Body of pancreas (tissue), 4 donors: ENCODE measurements around the gene HS3ST6. TPM values are rescaled to one million over a fixed set of nuclear protein-coding genes. Genes with fewer than 3 reads are reported as not detected.

ENCODE experiments used
- ATAC-seq: fragments of 150-250 bp; one replicate; pipeline ENCODE4 v1.9.1; 2016
- DNase-seq, 4 donors: peaks; one replicate each; pipeline ENCODE4 v3.0.0-alpha.2; 2019
- H3K27ac ChIP-seq, 4 donors: fragments of 200-600 bp; sonication (generic); 1 replicate in 3 of 4; 2 replicates in 1 of 4; pipeline versions ENCODE4 v1.5.1 to v1.6.1; 2016 to 2019; ENCODE audit warnings: mild to moderate bottlenecking in 1 of 4, mixed read lengths in 1 of 4, moderate library complexity in 1 of 4
- H3K27me3 ChIP-seq, 2 donors: fragments of 200-600 bp; sonication (generic); one replicate each; pipeline ENCODE4 v1.6.0; 2016; ENCODE audit warnings: mild to moderate bottlenecking in 1 of 2
- H3K36me3 ChIP-seq, 2 donors: fragments of 200-600 bp; sonication (generic); replicated peaks in 1 of 2; 2 replicates each; pipeline ENCODE4 v1.5.1; 2016; ENCODE audit warnings: low read depth in 2 of 2; ENCODE audit not compliant: insufficient read depth in 1 of 2
- H3K4me1 ChIP-seq: fragments of 200-600 bp; sonication (generic); one replicate; pipeline ENCODE4 v1.6.0; 2016
- H3K4me3 ChIP-seq, 2 donors: fragments of 200-600 bp; sonication (generic); 1 replicate in 1 of 2; 2 replicates in 1 of 2; pipeline ENCODE4 v1.5.1; 2016 to 2019
- H3K9me3 ChIP-seq, 3 donors: fragments of 200-600 bp; sonication (generic); 1 replicate in 2 of 3; 2 replicates in 1 of 3; pipeline ENCODE4 v1.5.1; 2016
- CTCF ChIP-seq, 7 experiments: fragments of 450-650 bp in 4 of 7; fragments of 200-600 bp in 3 of 7; sonication (generic) in 3 of 7; IDR thresholded peaks; one replicate each; pipeline ENCODE4 v1.5.1; 2016 to 2019; ENCODE audit warnings: antibody characterized with exemption in 7 of 7
- POLR2A ChIP-seq, 3 donors: fragments of 450-650 bp; IDR thresholded peaks; one replicate each; pipeline ENCODE4 v1.6.1; 2016; ENCODE audit warnings: antibody characterized with exemption in 3 of 3, mild to moderate bottlenecking in 2 of 3
- WGBS, 2 donors: methylation state at CpG; one replicate each; pipeline ENCODE4 v1.1.5; 2017; 5-methylcytosine and 5-hydroxymethylcytosine counted together
- intact Hi-C: fragments of 100-400 bp; cut with DNase I; formaldehyde crosslinking; loops from one replicate; pipeline ENCODE4 v1.15.1; 2023
- total RNA-seq, 2 donors: library from RNA; depleted of rRNA; stranded (reverse); fragments of >200 nt; gene quantifications; one replicate each; pipeline ENCODE4 v1.1.0, GENCODE V29; 2016

The HS3ST6 gene
- total RNA-seq, 2 donors from 2014 or later = not detected

- Histone ChIP-seq H3K36me3 (no peaks in the 10 kb centered on the region), H3K4me3 (no peak overlapping the region), H3K27me3 (no peaks in the 10 kb centered on the region), H3K27ac (no peak overlapping the region), H3K4me1 (no peaks in the 10 kb centered on the region), H3K9me3 (no peaks in the 10 kb centered on the region)
- DNase-seq (no peak), ATAC-seq (no peak)
- intact Hi-C loops = no loop called here
- 78 to 82% methylated on average over 2 to 16 of the region's 17 CpGs for WGBS, 2 donors
- no peak for TF ChIP-seq POLR2A (IDR thresholded peaks at IDR 0.05)
- TF ChIP-seq CTCF (IDR thresholded peaks at IDR 0.05) = no peak
These were observed 10.9 kb downstream of the HS3ST6 start for GRCh38 chr16:1907226-1907860.

- H3K36me3 ChIP-seq = no peaks in the 10 kb centered on the region
- no peaks in the 10 kb centered on the region for H3K9me3 ChIP-seq
- H3K27me3 ChIP-seq = no peaks in the 10 kb centered on the region
- H3K4me3 ChIP-seq = no peak overlapping the region
- no peak for DNase-seq
- WGBS, 2 donors = 89% methylated on average over 4 of the region's 5 CpGs; no CpG with 5 or more reads in 1 of the 2 donors
- no peaks in the 10 kb centered on the region for H3K4me1 ChIP-seq
- no peak overlapping the region for H3K27ac ChIP-seq
- TF ChIP-seq CTCF (IDR thresholded peaks at IDR 0.05) = no peak
- no peak for TF ChIP-seq POLR2A (IDR thresholded peaks at IDR 0.05)
- no peak for ATAC-seq
- intact Hi-C loops = no loop called here
These were observed 11.4 kb downstream of the HS3ST6 start for GRCh38 chr16:1906846-1907165.

GRCh38 chr16:1906055-1906845 is 12.0 kb downstream of the HS3ST6 start:
- no peak overlapping the region for H3K4me3 ChIP-seq
- 55 to 77% methylated on average over 11 to 31 of the region's 31 CpGs for WGBS, 2 donors
- ATAC-seq = no peak
- H3K9me3 ChIP-seq = no peaks in the 10 kb centered on the region
- no peaks in the 10 kb centered on the region for H3K4me1 ChIP-seq
- H3K27ac ChIP-seq = no peak overlapping the region
- no peaks in the 10 kb centered on the region for H3K36me3 ChIP-seq
- TF ChIP-seq POLR2A (IDR thresholded peaks at IDR 0.05) (no peak), CTCF (IDR thresholded peaks at IDR 0.05) (no peak)
- no peaks in the 10 kb centered on the region for H3K27me3 ChIP-seq
- no peak for DNase-seq
- intact Hi-C loops = no loop called here

- DNase-seq = no peak
- peaks cover 13% of the 10 kb centered on the region for H3K4me1 ChIP-seq
- WGBS, 2 donors = 68 to 72% methylated on average over 12 to 20 of the region's 22 CpGs
These were observed 14.1 kb downstream of the HS3ST6 start for GRCh38 chr16:1903845-1904840.

More at GRCh38 chr16:1903845-1904840, 14.1 kb downstream of the HS3ST6 start:
- no peak for ATAC-seq
- TF ChIP-seq POLR2A (IDR thresholded peaks at IDR 0.05) (no peak), CTCF (IDR thresholded peaks at IDR 0.05) (no peak)
- Histone ChIP-seq H3K27me3 (no peaks in the 10 kb centered on the region), H3K27ac (no peak overlapping the region), H3K36me3 (no peaks in the 10 kb centered on the region), H3K4me3 (no peak overlapping the region), H3K9me3 (no peaks in the 10 kb centered on the region)
- intact Hi-C loops = no loop called here
